Neural cell (in vitro differentiated cells): ENCODE measurements around the gene MRC2. TPM values are rescaled to one million over a fixed set of nuclear protein-coding genes. Genes with fewer than 3 reads are reported as not detected.

Source experiments
- H2AFZ ChIP-seq: fragments of 200-600, 300-800 bp; sonication (generic), shearing (Covaris generic); 2 replicates; pipeline ENCODE4 v1.6.0; 2014; ENCODE audit warnings: low read depth, mild to moderate bottlenecking, antibody characterized with exemption, low read length, moderate library complexity
- H3F3A ChIP-seq: fragments of 200-600 bp; shearing (Covaris generic); 2 replicates; pipeline ENCODE4 v1.6.1; 2016; ENCODE audit warnings: mild to moderate bottlenecking, moderate library complexity, mixed read lengths, antibody characterized with exemption, low read length; ENCODE audit not compliant: insufficient read depth, poor library complexity, severe bottlenecking
- H3K27ac ChIP-seq: fragments of 200-600, 300-800 bp; sonication (generic), shearing (Covaris generic); 2 replicates; pipeline ENCODE4 v1.5.1; 2014; ENCODE audit warnings: mild to moderate bottlenecking, low read length, moderate library complexity
- H3K27me3 ChIP-seq: fragments of 300-800, 200-600 bp; sonication (generic), shearing (Covaris generic); 2 replicates; pipeline ENCODE4 v1.6.0; 2014; ENCODE audit warnings: mild to moderate bottlenecking, low read depth, low read length, moderate library complexity; ENCODE audit not compliant: insufficient read depth
- H3K36me3 ChIP-seq: fragments of 300-800, 200-600 bp; sonication (generic), shearing (Covaris generic); 2 replicates; pipeline ENCODE4 v1.5.1; 2014; ENCODE audit warnings: mild to moderate bottlenecking, antibody characterized with exemption, low read length, moderate library complexity; ENCODE audit not compliant: insufficient read depth
- H3K4me2 ChIP-seq: fragments of 300-800, 200-600 bp; sonication (generic), shearing (Covaris generic); 2 replicates; pipeline ENCODE4 v1.6.0; 2014; ENCODE audit warnings: mild to moderate bottlenecking, low read length
- H3K4me3 ChIP-seq: fragments of 300-800, 200-600 bp; sonication (generic), shearing (Covaris generic); 2 replicates; pipeline ENCODE4 v1.5.1; 2014; ENCODE audit warnings: mild to moderate bottlenecking, low read length, moderate library complexity
- H3K79me2 ChIP-seq: fragments of 200-600 bp; shearing (Covaris generic); replicated peaks from 2 replicates; pipeline ENCODE4 v1.6.0; 2014; ENCODE audit warnings: mild to moderate bottlenecking, low read length, moderate library complexity; ENCODE audit not compliant: insufficient read depth
- H3K9ac ChIP-seq: fragments of 300-800, 200-600 bp; sonication (generic), shearing (Covaris generic); 2 replicates; pipeline ENCODE4 v1.6.1; 2016; ENCODE audit warnings: mild to moderate bottlenecking, low read length, mixed read lengths
- H3K9me2 ChIP-seq: fragments of 200-600 bp; shearing (Covaris generic); 2 replicates; pipeline ENCODE4 v1.6.1; 2016; ENCODE audit warnings: mild to moderate bottlenecking, low read length, mixed read lengths; ENCODE audit not compliant: insufficient read depth
- H3K9me3 ChIP-seq: fragments of 200-600, 300-800 bp; sonication (generic), shearing (Covaris generic); 2 replicates; pipeline ENCODE4 v1.6.1; 2016; ENCODE audit warnings: mild to moderate bottlenecking, mixed run types, low read length, moderate library complexity, mixed read lengths
- H4K20me1 ChIP-seq: fragments of 200-600 bp; shearing (Covaris generic); 2 replicates; pipeline ENCODE4 v1.6.1; 2016; ENCODE audit warnings: mild to moderate bottlenecking, mixed run types; ENCODE audit not compliant: insufficient read depth
- EP300 ChIP-seq: fragments of 450-650 bp; conservative IDR thresholded peaks from 2 replicates; pipeline ENCODE4 v1.6.1; 2014; ENCODE audit warnings: antibody characterized with exemption, mild to moderate bottlenecking, moderate library complexity; ENCODE audit not compliant: poor library complexity, severe bottlenecking
- EZH2 ChIP-seq: fragments of 200-600, 300-800 bp; shearing (Covaris generic), sonication (generic); IDR thresholded peaks from 2 replicates; pipeline ENCODE4 v1.6.1; 2014; ENCODE audit warnings: antibody characterized with exemption, low read length, borderline replicate concordance, mild to moderate bottlenecking; ENCODE audit not compliant: insufficient read depth, poor library complexity, severe bottlenecking
- MXI1 ChIP-seq: fragments of 450-650 bp; conservative IDR thresholded peaks from 2 replicates; pipeline ENCODE4 v1.6.1; 2014; ENCODE audit warnings: antibody characterized with exemption, mild to moderate bottlenecking; ENCODE audit not compliant: poor library complexity, severe bottlenecking
- POLR2AphosphoS5 ChIP-seq: IDR thresholded peaks from 2 replicates; pipeline ENCODE4 v1.6.1; 2012
- RAD21 ChIP-seq: fragments of 450-650 bp; conservative IDR thresholded peaks from 2 replicates; pipeline ENCODE4 v1.6.1; 2014; ENCODE audit warnings: antibody characterized with exemption, mild to moderate bottlenecking, moderate library complexity
- SMC3 ChIP-seq: fragments of 450-650 bp; conservative IDR thresholded peaks from 2 replicates; pipeline ENCODE4 v1.6.1; 2014; ENCODE audit warnings: antibody characterized with exemption, mild to moderate bottlenecking, moderate library complexity; ENCODE audit not compliant: poor library complexity
- TAF1 ChIP-seq: IDR thresholded peaks from 2 replicates; pipeline ENCODE4 v1.6.1; 2012; ENCODE audit warnings: low read depth
- polyA plus RNA-seq: library from polyadenylated mRNA; depleted of rRNA; stranded (reverse); fragments of >200 nt; gene quantifications from 2 replicates; pipeline ENCODE4 v1.2.3, GENCODE V29; 2014
- TF ChIP-seq, protein P1 (sequence below): fragments of 450-650 bp; IDR thresholded peaks from 2 replicates; pipeline ENCODE4 v1.5.1; 2014; ENCODE audit warnings: antibody characterized with exemption, mild to moderate bottlenecking, moderate library complexity; ENCODE audit not compliant: poor library complexity, severe bottlenecking
- TF ChIP-seq, protein P2 (sequence below): IDR thresholded peaks from 2 replicates; pipeline ENCODE4 v1.6.1; 2012; ENCODE audit warnings: borderline replicate concordance

MRC2 gene
- polyA plus RNA-seq, 1 donor from 2014 or later = 0.36 TPM

DNA sequence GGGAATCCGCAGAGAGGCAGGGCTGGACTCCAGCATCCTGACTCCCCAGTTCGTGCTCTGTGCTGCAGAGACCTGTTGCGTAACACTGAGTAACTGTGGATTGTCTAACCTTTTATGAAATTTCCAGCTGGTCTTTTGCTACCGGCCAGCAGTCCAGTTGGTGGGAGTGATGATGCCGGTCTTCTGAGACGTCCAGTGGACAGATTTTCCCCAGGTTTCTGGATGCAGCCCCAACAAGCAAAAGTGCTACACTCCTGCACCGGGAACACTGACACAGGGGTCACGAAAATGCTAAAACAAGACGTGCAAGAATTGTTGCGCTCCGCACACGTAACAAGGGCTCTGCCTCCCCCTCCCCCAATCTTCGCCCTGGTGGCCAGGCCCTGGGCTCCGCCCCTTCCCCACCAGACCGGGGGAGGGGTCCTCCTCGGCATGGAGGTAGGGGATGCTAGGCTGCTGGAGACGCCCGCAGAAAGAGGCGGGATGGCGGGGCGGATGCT lies 701 bp upstream of the MRC2 start:
- Histone ChIP-seq H3F3A (no peaks in the 10 kb centered on the region), H4K20me1 (no peaks in the 10 kb centered on the region), H3K36me3 (no peaks in the 10 kb centered on the region), H2AFZ (no peak overlapping the region), H3K9me3 (no peaks in the 10 kb centered on the region), H3K79me2 (no peaks in the 10 kb centered on the region), H3K27ac (no peak overlapping the region), H3K4me2 (peak overlapping the region; percentile 25), H3K9ac (no peak overlapping the region), H3K27me3 (peaks cover 25% of the 10 kb centered on the region), H3K4me3 (peak overlapping the region; percentile 67), H3K9me2 (no peaks in the 10 kb centered on the region)
- TF ChIP-seq EZH2 (no peak), EP300 (no peak), TAF1 (no peak), RAD21 (no peak), MXI1 (no peak), SMC3 (no peak), POLR2AphosphoS5 (no peak)
- TF ChIP-seq, protein P1, sequence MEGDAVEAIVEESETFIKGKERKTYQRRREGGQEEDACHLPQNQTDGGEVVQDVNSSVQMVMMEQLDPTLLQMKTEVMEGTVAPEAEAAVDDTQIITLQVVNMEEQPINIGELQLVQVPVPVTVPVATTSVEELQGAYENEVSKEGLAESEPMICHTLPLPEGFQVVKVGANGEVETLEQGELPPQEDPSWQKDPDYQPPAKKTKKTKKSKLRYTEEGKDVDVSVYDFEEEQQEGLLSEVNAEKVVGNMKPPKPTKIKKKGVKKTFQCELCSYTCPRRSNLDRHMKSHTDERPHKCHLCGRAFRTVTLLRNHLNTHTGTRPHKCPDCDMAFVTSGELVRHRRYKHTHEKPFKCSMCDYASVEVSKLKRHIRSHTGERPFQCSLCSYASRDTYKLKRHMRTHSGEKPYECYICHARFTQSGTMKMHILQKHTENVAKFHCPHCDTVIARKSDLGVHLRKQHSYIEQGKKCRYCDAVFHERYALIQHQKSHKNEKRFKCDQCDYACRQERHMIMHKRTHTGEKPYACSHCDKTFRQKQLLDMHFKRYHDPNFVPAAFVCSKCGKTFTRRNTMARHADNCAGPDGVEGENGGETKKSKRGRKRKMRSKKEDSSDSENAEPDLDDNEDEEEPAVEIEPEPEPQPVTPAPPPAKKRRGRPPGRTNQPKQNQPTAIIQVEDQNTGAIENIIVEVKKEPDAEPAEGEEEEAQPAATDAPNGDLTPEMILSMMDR = no peak
- TF ChIP-seq, protein P2, sequence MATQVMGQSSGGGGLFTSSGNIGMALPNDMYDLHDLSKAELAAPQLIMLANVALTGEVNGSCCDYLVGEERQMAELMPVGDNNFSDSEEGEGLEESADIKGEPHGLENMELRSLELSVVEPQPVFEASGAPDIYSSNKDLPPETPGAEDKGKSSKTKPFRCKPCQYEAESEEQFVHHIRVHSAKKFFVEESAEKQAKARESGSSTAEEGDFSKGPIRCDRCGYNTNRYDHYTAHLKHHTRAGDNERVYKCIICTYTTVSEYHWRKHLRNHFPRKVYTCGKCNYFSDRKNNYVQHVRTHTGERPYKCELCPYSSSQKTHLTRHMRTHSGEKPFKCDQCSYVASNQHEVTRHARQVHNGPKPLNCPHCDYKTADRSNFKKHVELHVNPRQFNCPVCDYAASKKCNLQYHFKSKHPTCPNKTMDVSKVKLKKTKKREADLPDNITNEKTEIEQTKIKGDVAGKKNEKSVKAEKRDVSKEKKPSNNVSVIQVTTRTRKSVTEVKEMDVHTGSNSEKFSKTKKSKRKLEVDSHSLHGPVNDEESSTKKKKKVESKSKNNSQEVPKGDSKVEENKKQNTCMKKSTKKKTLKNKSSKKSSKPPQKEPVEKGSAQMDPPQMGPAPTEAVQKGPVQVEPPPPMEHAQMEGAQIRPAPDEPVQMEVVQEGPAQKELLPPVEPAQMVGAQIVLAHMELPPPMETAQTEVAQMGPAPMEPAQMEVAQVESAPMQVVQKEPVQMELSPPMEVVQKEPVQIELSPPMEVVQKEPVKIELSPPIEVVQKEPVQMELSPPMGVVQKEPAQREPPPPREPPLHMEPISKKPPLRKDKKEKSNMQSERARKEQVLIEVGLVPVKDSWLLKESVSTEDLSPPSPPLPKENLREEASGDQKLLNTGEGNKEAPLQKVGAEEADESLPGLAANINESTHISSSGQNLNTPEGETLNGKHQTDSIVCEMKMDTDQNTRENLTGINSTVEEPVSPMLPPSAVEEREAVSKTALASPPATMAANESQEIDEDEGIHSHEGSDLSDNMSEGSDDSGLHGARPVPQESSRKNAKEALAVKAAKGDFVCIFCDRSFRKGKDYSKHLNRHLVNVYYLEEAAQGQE = no peak

DNA sequence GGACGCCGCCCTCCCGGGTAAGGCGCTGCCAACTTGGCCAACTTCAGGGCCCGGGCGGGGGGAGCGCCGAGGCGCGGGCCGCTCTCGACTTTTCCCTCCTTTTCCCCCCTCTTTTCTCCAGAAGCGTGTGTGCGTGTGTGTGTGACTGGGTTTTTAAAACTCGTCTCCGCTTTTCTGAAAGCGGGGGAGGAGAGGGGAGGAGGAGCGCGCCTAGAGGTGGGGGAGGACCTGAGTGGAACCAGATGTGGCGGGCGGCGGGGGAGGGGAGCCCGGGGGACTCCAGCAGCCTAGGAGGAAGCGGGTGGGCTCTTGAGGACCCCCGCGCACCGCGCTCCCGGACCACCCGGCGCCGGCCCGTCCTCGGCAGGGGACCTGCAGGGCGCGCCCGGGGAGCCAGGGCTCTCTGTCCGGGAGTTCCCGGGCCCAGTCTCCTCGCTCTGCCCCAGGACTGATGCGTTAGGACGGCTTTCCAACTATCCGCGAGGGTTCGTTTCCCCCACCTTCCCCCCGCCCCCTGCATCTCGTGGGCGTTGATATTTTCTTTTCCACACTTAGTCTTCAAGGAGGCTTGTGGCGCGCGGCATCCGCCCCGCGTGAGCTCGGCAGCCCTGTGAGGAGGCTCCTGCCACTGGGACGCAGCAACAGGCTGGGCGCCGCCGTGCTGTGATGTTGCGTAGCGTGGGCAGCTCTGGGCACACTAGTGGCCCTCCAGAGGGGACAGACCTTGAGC lies 599 bp downstream of the MRC2 start:
- TF ChIP-seq, protein P2 = no peak
- no peak for TF ChIP-seq POLR2AphosphoS5
- no peak for TF ChIP-seq SMC3
- no peak for TF ChIP-seq RAD21
- TF ChIP-seq EZH2 = peak; percentile 51
- no peak overlapping the region for H3K4me2 ChIP-seq
- H3K4me3 ChIP-seq = peak overlapping the region; percentile 67
- no peak overlapping the region for H3K27ac ChIP-seq
- H3K9me3 ChIP-seq = no peaks in the 10 kb centered on the region
- H3K27me3 ChIP-seq = peaks cover 25% of the 10 kb centered on the region
- H4K20me1 ChIP-seq = no peaks in the 10 kb centered on the region
- peak overlapping the region; percentile 36 for H3K9ac ChIP-seq
- H3K9me2 ChIP-seq = no peaks in the 10 kb centered on the region
- H3K79me2 ChIP-seq = no peaks in the 10 kb centered on the region
- no peaks in the 10 kb centered on the region for H3F3A ChIP-seq
- no peaks in the 10 kb centered on the region for H3K36me3 ChIP-seq
- H2AFZ ChIP-seq = no peak overlapping the region
